B cell (primary cell): ENCODE measurements around the gene CLEC18B. TPM values are rescaled to one million over a fixed set of nuclear protein-coding genes. Genes with fewer than 3 reads are reported as not detected.
"Not testable (repeated sequence)": the region's sequence is repeated elsewhere in the genome, so short reads cannot be mapped to it uniquely, and the experiment has no call there.

Experiments
- ATAC-seq: fragments of 200-7000 bp; cut with Tn5 transposase; one replicate; pipeline ENCODE4 v1.10.0; 2021; ENCODE audit warnings: low read depth, mild to moderate bottlenecking, moderate number of reproducible peaks, moderate library complexity
- CTCF ChIA-PET: fragments of 350-600 bp; sonication (Branson Sonifier 250); formaldehyde crosslinking; loops from one replicate; lab custom pipeline; 2021; ENCODE audit warnings: antibody characterized with exemption, inconsistent platforms; lab: Charles Lee
- POLR2A ChIA-PET: fragments of 350-600 bp; sonication (Branson Sonifier 250); formaldehyde crosslinking; loops from one replicate; lab custom pipeline; 2021; ENCODE audit warnings: antibody characterized with exemption; lab: Charles Lee
- DNase-seq: peaks from one replicate; pipeline ENCODE4 v3.0.0; 2013
- H2AFZ ChIP-seq: 2 replicates; pipeline ENCODE4 v1.6.1; 2012; ENCODE audit warnings: mild to moderate bottlenecking, low read depth, low read length; ENCODE audit not compliant: insufficient read depth, poor library complexity, severe bottlenecking
- H3K27ac ChIP-seq, 2 donors: 1 replicate in 1 of 2; 2 replicates in 1 of 2; pipeline ENCODE4 v1.5.1; 2012 to 2013; ENCODE audit warnings: low read length in 2 of 2, mild to moderate bottlenecking in 2 of 2, moderate library complexity in 1 of 2
- H3K27me3 ChIP-seq, 4 experiments: fragments of 200-600 bp in 1 of 4; sonication (generic) in 1 of 4; replicated peaks in 1 of 4; 1 replicate in 2 of 4; 2 replicates in 2 of 4; pipeline versions ENCODE4 v1.6.1 to v1.7.0; 2013 to 2016; ENCODE audit warnings: low read length in 3 of 4, mild to moderate bottlenecking in 2 of 4, mixed read lengths in 1 of 4, moderate library complexity in 1 of 4; ENCODE audit not compliant: insufficient read depth in 4 of 4, control insufficient read depth in 3 of 4; ENCODE audit errors: control extremely low read depth in 1 of 4
- H3K36me3 ChIP-seq, 2 experiments: replicated peaks in 1 of 2; 1 replicate in 1 of 2; 2 replicates in 1 of 2; pipeline versions ENCODE4 v1.6.1 to v1.7.1; 2013; ENCODE audit warnings: low read length in 1 of 2; ENCODE audit not compliant: insufficient read depth in 2 of 2, control insufficient read depth in 1 of 2; ENCODE audit errors: control extremely low read depth in 1 of 2, extremely low read depth in 1 of 2
- H3K4me1 ChIP-seq, 2 donors: fragments of 200-600 bp in 1 of 2; sonication (generic) in 1 of 2; 1 replicate in 1 of 2; 2 replicates in 1 of 2; pipeline versions ENCODE4 v1.5.1 to v1.6.1; 2013 to 2017; ENCODE audit warnings: low read length in 2 of 2; ENCODE audit not compliant: control insufficient read depth in 2 of 2, insufficient read depth in 2 of 2
- H3K4me2 ChIP-seq: replicated peaks from 2 replicates; pipeline ENCODE3; 2012; ENCODE audit warnings: mild to moderate bottlenecking, low read depth, low read length; ENCODE audit not compliant: poor library complexity, severe bottlenecking
- H3K4me3 ChIP-seq, 5 experiments: fragments of 200-600 bp in 1 of 5; sonication (generic) in 1 of 5; 1 replicate in 3 of 5; 2 replicates in 2 of 5; pipeline versions ENCODE4 v1.5.1 to v1.7.0; 2011 to 2016; ENCODE audit warnings: low read length in 4 of 5, mild to moderate bottlenecking in 4 of 5, low read depth in 2 of 5, control low read depth in 1 of 5, moderate library complexity in 1 of 5; ENCODE audit not compliant: insufficient read depth in 1 of 5; ENCODE audit errors: control extremely low read depth in 1 of 5, extremely low read depth in 1 of 5
- H3K79me2 ChIP-seq: fragments of 200-600 bp; sonication (generic); one replicate; pipeline ENCODE4 v1.6.0; 2016; ENCODE audit warnings: low read length; ENCODE audit not compliant: control insufficient read depth, insufficient read depth
- H3K9ac ChIP-seq: fragments of 200-600 bp; sonication (generic); 2 replicates; pipeline ENCODE4 v1.6.1; 2017; ENCODE audit warnings: mild to moderate bottlenecking, low read length, moderate library complexity
- H3K9me3 ChIP-seq, 3 donors: one replicate each; pipeline versions ENCODE4 v1.6.1 to v1.7.1; 2013; ENCODE audit warnings: low read length in 2 of 3; ENCODE audit not compliant: control insufficient read depth in 2 of 3, insufficient read depth in 1 of 3; ENCODE audit errors: control extremely low read depth in 1 of 3
- H4K20me1 ChIP-seq: 2 replicates; pipeline ENCODE4 v1.6.0; 2012; ENCODE audit warnings: mild to moderate bottlenecking, low read length; ENCODE audit not compliant: insufficient read depth, control insufficient read depth, poor library complexity, severe bottlenecking
- H3K27ac Mint-ChIP-seq: one replicate; pipeline ENCODE4 v1.8.0; 2021; ENCODE audit warnings: mixed read lengths
- H3K27me3 Mint-ChIP-seq: one replicate; pipeline ENCODE4 v1.8.0; 2021; ENCODE audit warnings: mixed read lengths
- H3K4me1 Mint-ChIP-seq: one replicate; pipeline ENCODE4 v1.8.0; 2021; ENCODE audit warnings: mixed read lengths
- H3K4me3 Mint-ChIP-seq: one replicate; pipeline ENCODE4 v1.8.0; 2021; ENCODE audit warnings: mixed read lengths
- H3K9me3 Mint-ChIP-seq: one replicate; pipeline ENCODE4 v1.8.0; 2022; ENCODE audit warnings: mixed read lengths; ENCODE audit not compliant: insufficient read depth
- CTCF ChIP-seq: fragments of 200-600 bp; IDR thresholded peaks from one replicate; pipeline ENCODE4 v1.8.0; 2022; ENCODE audit warnings: antibody characterized with exemption, mild to moderate bottlenecking
- WGBS: methylation state at CpG from one replicate; pipeline ENCODE4 v1.1.5; 2013; ENCODE audit warnings: missing lambda C conversion rate; ENCODE audit not compliant: insufficient coverage; 5-methylcytosine and 5-hydroxymethylcytosine counted together
- intact Hi-C: fragments of 100-400 bp; cut with micrococcal nuclease; formaldehyde crosslinking; loops from one replicate; pipeline ENCODE4 v1.10.0; 2022
- polyA plus RNA-seq: library from polyadenylated mRNA; depleted of rRNA; stranded (reverse); fragments of >200 nt; gene quantifications from 2 replicates; pipeline ENCODE4 v1.2.3, GENCODE V29; 2012
- total RNA-seq, 2 donors: library from RNA; stranded (reverse); fragments of 120-200 nt in 1 of 2; gene quantifications; 1 replicate in 1 of 2; 2 replicates in 1 of 2; pipeline versions ENCODE4 v1.2.3 to v1.2.4, GENCODE V29; 2013 to 2022

The CLEC18B gene
- total and polyA plus RNA-seq, 2 donors (not counting 1 experiment from before 2014, with no cell fraction given), result 1.0 to 1.6 TPM

GRCh38 chr16:74430036-74430712, 8.9 kb upstream of the CLEC18B start:
- H4K20me1 ChIP-seq, intact Hi-C loops, H3K27ac Mint-ChIP-seq, H3K9me3 Mint-ChIP-seq, H3K79me2 ChIP-seq, H3K27ac ChIP-seq, H3K4me3 ChIP-seq, H3K4me3 Mint-ChIP-seq, H3K4me2 ChIP-seq, H2AFZ ChIP-seq, H3K27me3 ChIP-seq, H3K4me1 Mint-ChIP-seq, H3K9ac ChIP-seq, H3K4me1 ChIP-seq, H3K27me3 Mint-ChIP-seq, H3K36me3 ChIP-seq, POLR2A ChIA-PET: not testable (repeated sequence)
- CTCF ChIA-PET, result interaction anchor here (2.1 kb wide), 1 partner anchor 121 kb away, joined by 16 read pairs; no protein-coding TSS in a partner anchor
- TF ChIP-seq CTCF, result peak; percentile 81
- ATAC-seq (peak; percentile 67), DNase-seq (peak; percentile 57)
- 21% methylated on average over 8 of the region's 13 CpGs for WGBS
- H3K9me3 ChIP-seq, result peaks cover 0 to 11% (median 0%) of the 10 kb centered on the region in 3 donors

GRCh38 chr16:74428493-74428892, 7.2 kb upstream of the CLEC18B start:
- H2AFZ ChIP-seq, intact Hi-C loops, H3K9me3 Mint-ChIP-seq, H3K4me2 ChIP-seq, H3K9me3 ChIP-seq, DNase-seq, H3K4me1 ChIP-seq, H3K4me3 ChIP-seq, CTCF ChIA-PET, H3K36me3 ChIP-seq, H3K27ac ChIP-seq, H3K27ac Mint-ChIP-seq, H4K20me1 ChIP-seq, H3K79me2 ChIP-seq, H3K27me3 ChIP-seq, POLR2A ChIA-PET, H3K9ac ChIP-seq, ATAC-seq, H3K4me1 Mint-ChIP-seq, H3K27me3 Mint-ChIP-seq, H3K4me3 Mint-ChIP-seq: not testable (repeated sequence)
- WGBS, result no CpG with 5 or more reads among the region's 8 CpGs

- H3K4me3 Mint-ChIP-seq, CTCF ChIA-PET, H3K79me2 ChIP-seq, H3K27me3 ChIP-seq, H3K27ac Mint-ChIP-seq, H4K20me1 ChIP-seq, H2AFZ ChIP-seq, DNase-seq, H3K36me3 ChIP-seq, POLR2A ChIA-PET, ATAC-seq, H3K27ac ChIP-seq, intact Hi-C loops, H3K4me1 ChIP-seq, H3K9me3 Mint-ChIP-seq, H3K9ac ChIP-seq, H3K4me1 Mint-ChIP-seq, H3K4me2 ChIP-seq, H3K9me3 ChIP-seq, H3K27me3 Mint-ChIP-seq, H3K4me3 ChIP-seq: not testable (repeated sequence)
- no CpG with 5 or more reads among the region's 6 CpGs for WGBS
These were observed 4.5 kb upstream of the CLEC18B start for GRCh38 chr16:74425751-74426150.
